ENCODE data around the gene CRYL1.

DNA sequence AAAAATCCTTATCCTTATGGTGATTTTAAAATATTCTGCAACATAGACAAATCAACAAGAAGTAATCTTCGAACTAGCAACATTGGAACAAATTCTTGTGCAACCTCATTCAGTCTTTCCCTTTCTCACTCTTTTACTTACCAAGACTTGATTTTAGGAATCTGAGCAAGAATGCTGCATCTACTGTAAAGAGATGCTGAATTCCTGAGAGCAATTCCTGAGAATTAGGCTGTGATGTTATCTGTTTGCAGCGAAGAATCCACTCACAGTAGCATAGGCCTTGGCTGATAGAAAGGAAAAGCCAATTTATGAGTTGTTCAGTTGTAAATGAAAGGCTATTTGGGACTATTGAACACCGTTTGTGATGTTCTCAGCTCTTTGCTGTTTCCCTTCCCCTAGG is 144.3 kb downstream of the CRYL1 start:
- no peak for TF ChIP-seq EZH2phosphoT487 (conservative IDR thresholded peaks at IDR 0.05; ENCODE audit: low read length)
- TF ChIP-seq, protein P1, sequence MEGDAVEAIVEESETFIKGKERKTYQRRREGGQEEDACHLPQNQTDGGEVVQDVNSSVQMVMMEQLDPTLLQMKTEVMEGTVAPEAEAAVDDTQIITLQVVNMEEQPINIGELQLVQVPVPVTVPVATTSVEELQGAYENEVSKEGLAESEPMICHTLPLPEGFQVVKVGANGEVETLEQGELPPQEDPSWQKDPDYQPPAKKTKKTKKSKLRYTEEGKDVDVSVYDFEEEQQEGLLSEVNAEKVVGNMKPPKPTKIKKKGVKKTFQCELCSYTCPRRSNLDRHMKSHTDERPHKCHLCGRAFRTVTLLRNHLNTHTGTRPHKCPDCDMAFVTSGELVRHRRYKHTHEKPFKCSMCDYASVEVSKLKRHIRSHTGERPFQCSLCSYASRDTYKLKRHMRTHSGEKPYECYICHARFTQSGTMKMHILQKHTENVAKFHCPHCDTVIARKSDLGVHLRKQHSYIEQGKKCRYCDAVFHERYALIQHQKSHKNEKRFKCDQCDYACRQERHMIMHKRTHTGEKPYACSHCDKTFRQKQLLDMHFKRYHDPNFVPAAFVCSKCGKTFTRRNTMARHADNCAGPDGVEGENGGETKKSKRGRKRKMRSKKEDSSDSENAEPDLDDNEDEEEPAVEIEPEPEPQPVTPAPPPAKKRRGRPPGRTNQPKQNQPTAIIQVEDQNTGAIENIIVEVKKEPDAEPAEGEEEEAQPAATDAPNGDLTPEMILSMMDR (IDR thresholded peaks at IDR 0.05; ENCODE audit: insufficient read depth, low read length, poor library complexity, severe bottlenecking), result no peak

Measured in SU-DHL-6 (cell line).